ENCODE data around the gene LRRC8D.

DNA sequence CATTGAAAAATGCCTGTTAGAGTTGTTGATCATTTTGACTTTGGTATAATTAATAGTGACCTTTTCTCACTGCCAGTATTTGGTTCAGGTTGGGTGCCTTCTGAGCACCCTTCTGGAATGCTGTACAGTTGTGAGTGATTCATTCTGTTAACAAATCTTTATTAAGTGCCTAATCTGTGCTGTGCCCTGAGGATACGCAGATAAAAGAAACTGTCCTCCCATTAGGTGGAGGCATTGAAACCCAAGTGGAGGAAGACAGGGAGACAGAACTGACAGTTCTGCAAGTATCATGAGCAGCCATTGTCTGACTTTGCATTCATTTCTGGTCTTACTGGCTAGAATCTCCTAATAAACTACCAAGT lies 97.9 kb downstream of the LRRC8D start:
- TF ChIP-seq POLR2A (IDR thresholded peaks at IDR 0.05; ENCODE audit: borderline replicate concordance, extremely low read depth, insufficient read depth, insufficient read length) (no peak), POLR2AphosphoS5 (IDR thresholded peaks at IDR 0.05; ENCODE audit: low read depth, low read length) (no peak), CTCF (IDR thresholded peaks at IDR 0.05 in 2 of 3, conservative IDR thresholded peaks at IDR 0.05 in 1 of 3; ENCODE audit: borderline replicate concordance in 1 of 3, insufficient read depth in 1 of 3, low read depth in 2 of 3, low read length in 2 of 3) (no peak), EZH2phosphoT487 (IDR thresholded peaks at IDR 0.05; ENCODE audit: borderline replicate concordance) (no peak), EZH2 (IDR thresholded peaks at IDR 0.05) (no peak), CEBPB (IDR thresholded peaks at IDR 0.05; ENCODE audit: low read depth) (no peak), ATF3 (IDR thresholded peaks at IDR 0.05) (no peak), REST (IDR thresholded peaks at IDR 0.05; ENCODE audit: low read depth) (no peak)
- TF ChIP-seq, protein P1, sequence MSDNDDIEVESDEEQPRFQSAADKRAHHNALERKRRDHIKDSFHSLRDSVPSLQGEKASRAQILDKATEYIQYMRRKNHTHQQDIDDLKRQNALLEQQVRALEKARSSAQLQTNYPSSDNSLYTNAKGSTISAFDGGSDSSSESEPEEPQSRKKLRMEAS (IDR thresholded peaks at IDR 0.05): no peak

Data from HCT116 (cell line).